ENCODE measurements around the gene NPPB. TPM values are rescaled to one million over a fixed set of nuclear protein-coding genes. Genes with fewer than 3 reads are reported as not detected.
"Not testable (repeated sequence)": the region's sequence is repeated elsewhere in the genome, so short reads cannot be mapped to it uniquely, and the experiment has no call there.

The NPPB gene
- total and polyA plus RNA-seq, 2 donors (not counting 1 experiment from before 2014, with no cell fraction given) = not detected

DNA sequence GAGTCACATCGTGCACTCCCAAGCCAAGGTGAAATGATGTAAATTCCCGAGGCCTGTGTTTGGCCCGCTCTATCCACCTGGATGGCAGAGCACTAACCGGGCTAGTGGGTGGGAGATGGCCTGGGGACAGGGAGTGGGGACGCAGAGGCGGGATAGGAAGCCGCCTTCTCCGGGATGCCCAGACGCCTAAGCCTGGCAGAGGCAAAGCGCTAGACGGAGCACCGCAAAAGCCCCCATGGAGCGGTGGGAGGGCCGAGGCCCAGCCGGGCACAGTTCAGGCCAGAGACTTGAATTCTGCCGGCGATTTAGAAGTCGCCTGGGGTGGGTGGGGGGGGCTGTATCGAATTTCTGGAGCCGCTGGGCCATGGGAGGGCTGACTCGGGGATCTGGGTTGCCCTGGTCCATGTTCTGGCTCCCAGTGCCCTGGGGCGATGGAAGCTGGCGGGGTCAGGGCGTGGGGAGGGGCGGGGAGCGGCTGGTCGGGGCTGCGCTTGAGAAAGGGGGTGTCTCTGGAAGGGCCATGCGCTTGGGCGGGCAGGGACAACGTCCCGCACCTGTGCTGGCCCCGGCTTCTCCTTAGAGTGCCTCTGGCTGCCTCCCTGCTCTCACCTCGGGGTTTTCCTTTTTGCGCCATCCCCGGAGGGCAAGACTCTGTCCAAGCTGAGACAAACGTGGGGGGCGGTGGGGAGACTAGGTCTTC, 39.5 kb upstream of the NPPB start:
- TF ChIP-seq, protein P1, sequence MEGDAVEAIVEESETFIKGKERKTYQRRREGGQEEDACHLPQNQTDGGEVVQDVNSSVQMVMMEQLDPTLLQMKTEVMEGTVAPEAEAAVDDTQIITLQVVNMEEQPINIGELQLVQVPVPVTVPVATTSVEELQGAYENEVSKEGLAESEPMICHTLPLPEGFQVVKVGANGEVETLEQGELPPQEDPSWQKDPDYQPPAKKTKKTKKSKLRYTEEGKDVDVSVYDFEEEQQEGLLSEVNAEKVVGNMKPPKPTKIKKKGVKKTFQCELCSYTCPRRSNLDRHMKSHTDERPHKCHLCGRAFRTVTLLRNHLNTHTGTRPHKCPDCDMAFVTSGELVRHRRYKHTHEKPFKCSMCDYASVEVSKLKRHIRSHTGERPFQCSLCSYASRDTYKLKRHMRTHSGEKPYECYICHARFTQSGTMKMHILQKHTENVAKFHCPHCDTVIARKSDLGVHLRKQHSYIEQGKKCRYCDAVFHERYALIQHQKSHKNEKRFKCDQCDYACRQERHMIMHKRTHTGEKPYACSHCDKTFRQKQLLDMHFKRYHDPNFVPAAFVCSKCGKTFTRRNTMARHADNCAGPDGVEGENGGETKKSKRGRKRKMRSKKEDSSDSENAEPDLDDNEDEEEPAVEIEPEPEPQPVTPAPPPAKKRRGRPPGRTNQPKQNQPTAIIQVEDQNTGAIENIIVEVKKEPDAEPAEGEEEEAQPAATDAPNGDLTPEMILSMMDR (conservative IDR thresholded peaks at IDR 0.05 in 1 of 2, IDR thresholded peaks at IDR 0.05 in 1 of 2; ENCODE audit: low read depth in 1 of 2, low read length in 2 of 2) = no peak
- no peak for TF ChIP-seq EZH2 (IDR thresholded peaks at IDR 0.05; ENCODE audit: low read length, missing control alignments)
- no peak overlapping the region for H3K27ac ChIP-seq (ENCODE audit: insufficient read depth, low read length)
- no peak for DNase-seq (ENCODE audit: low read depth in 2 of 2)

DNA sequence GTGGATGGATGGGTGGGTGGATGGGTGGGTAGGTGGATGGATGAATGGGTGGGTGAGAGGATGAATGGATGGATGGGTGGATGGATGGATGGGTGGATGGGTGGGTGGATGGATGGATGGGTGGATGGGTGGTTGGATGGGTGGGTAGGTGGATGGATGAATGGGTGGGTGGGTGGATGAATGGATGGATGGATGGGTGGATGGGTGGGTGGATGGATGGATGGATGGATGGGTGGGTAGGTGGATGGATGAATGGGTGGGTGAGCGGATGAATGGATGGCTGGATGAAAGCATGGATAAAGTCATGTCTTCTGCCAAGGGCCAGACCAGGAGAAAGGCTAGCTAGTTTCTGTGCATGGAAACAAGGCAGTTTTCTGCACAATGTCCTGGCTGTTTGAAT, 35.8 kb upstream of the NPPB start:
- H3K4me2 ChIP-seq (ENCODE audit: extremely low read depth, insufficient read depth, low read length); H3K9me3 ChIP-seq (ENCODE audit: control insufficient read depth, insufficient read depth, low read depth, low read length); H2AFZ ChIP-seq (ENCODE audit: low read length); H4K20me1 ChIP-seq (ENCODE audit: control insufficient read depth, extremely low read depth, insufficient read depth, low read length); H3K9ac ChIP-seq (ENCODE audit: insufficient read depth, low read length); H3K79me2 ChIP-seq (ENCODE audit: control insufficient read depth, insufficient read depth, low read length); H3K27ac ChIP-seq (ENCODE audit: insufficient read depth, low read length); DNase-seq (ENCODE audit: low read depth in 2 of 2); H3K4me1 ChIP-seq (ENCODE audit: control insufficient read depth, extremely low read depth, insufficient read depth, low read length); H3K36me3 ChIP-seq (ENCODE audit: control insufficient read depth, insufficient read depth, low read length); H3K4me3 ChIP-seq (replicated peaks in 1 of 4; ENCODE audit: control extremely low read depth in 1 of 4, insufficient read depth in 1 of 4, low read depth in 3 of 4, low read length in 4 of 4): not testable (repeated sequence)
- peaks cover 16% of the 10 kb centered on the region for H3K27me3 ChIP-seq (ENCODE audit: control insufficient read depth, insufficient read depth, low read length)

More for the DNA sequence above, 39.5 kb upstream of the NPPB start:
- no peak overlapping the region for H3K4me3 ChIP-seq (replicated peaks in 1 of 4; ENCODE audit: control extremely low read depth in 1 of 4, insufficient read depth in 1 of 4, low read depth in 3 of 4, low read length in 4 of 4)
- no peaks in the 10 kb centered on the region for H3K9me3 ChIP-seq (ENCODE audit: control insufficient read depth, insufficient read depth, low read depth, low read length)
- no peak overlapping the region for H3K4me2 ChIP-seq (ENCODE audit: extremely low read depth, insufficient read depth, low read length)
- no peaks in the 10 kb centered on the region for H3K36me3 ChIP-seq (ENCODE audit: control insufficient read depth, insufficient read depth, low read length)
- H2AFZ ChIP-seq (ENCODE audit: low read length) = no peak overlapping the region
- no peak overlapping the region for H3K9ac ChIP-seq (ENCODE audit: insufficient read depth, low read length)
- H3K4me1 ChIP-seq (ENCODE audit: control insufficient read depth, extremely low read depth, insufficient read depth, low read length) = no peaks in the 10 kb centered on the region
- H4K20me1 ChIP-seq (ENCODE audit: control insufficient read depth, extremely low read depth, insufficient read depth, low read length) = no peaks in the 10 kb centered on the region
- H3K79me2 ChIP-seq (ENCODE audit: control insufficient read depth, insufficient read depth, low read length) = no peaks in the 10 kb centered on the region
- H3K27me3 ChIP-seq (ENCODE audit: control insufficient read depth, insufficient read depth, low read length) = peaks cover 13% of the 10 kb centered on the region

DNA sequence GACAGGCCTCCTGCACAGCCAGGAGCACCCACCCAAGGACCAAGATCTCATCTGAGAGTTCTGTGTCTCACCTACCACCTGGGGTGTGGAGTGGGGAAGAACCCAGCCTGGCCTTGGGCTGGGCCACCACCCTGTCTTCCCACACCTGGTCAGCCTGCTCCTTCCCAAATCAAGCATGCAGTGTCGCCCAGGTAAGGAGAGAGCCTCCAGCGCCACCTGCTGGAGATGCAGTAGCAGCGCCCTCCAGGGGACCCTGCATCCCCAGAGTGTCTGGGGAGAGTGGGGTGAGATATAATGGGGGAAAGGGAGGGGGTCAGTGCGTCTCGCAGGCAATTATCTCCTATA, 35.1 kb upstream of the NPPB start:
- peaks cover 13% of the 10 kb centered on the region for H3K27me3 ChIP-seq (ENCODE audit: control insufficient read depth, insufficient read depth, low read length)
- no peaks in the 10 kb centered on the region for H3K79me2 ChIP-seq (ENCODE audit: control insufficient read depth, insufficient read depth, low read length)
- H3K36me3 ChIP-seq (ENCODE audit: control insufficient read depth, insufficient read depth, low read length) = no peaks in the 10 kb centered on the region
- H3K9me3 ChIP-seq (ENCODE audit: control insufficient read depth, insufficient read depth, low read depth, low read length) = no peaks in the 10 kb centered on the region
- no peak overlapping the region for H3K9ac ChIP-seq (ENCODE audit: insufficient read depth, low read length)
- no peak overlapping the region for H3K4me2 ChIP-seq (ENCODE audit: extremely low read depth, insufficient read depth, low read length)
- H3K4me1 ChIP-seq (ENCODE audit: control insufficient read depth, extremely low read depth, insufficient read depth, low read length) = no peaks in the 10 kb centered on the region
- peak; percentile 8 to 29 for DNase-seq (ENCODE audit: low read depth in 2 of 2)
- no peaks in the 10 kb centered on the region for H4K20me1 ChIP-seq (ENCODE audit: control insufficient read depth, extremely low read depth, insufficient read depth, low read length)
- TF ChIP-seq, protein P1 (conservative IDR thresholded peaks at IDR 0.05 in 1 of 2, IDR thresholded peaks at IDR 0.05 in 1 of 2; ENCODE audit: low read depth in 1 of 2, low read length in 2 of 2) = peak; percentile 89 to 97
- no peak for TF ChIP-seq EZH2 (IDR thresholded peaks at IDR 0.05; ENCODE audit: low read length, missing control alignments)
- no peak overlapping the region for H3K27ac ChIP-seq (ENCODE audit: insufficient read depth, low read length)
- no peak overlapping the region for H3K4me3 ChIP-seq (replicated peaks in 1 of 4; ENCODE audit: control extremely low read depth in 1 of 4, insufficient read depth in 1 of 4, low read depth in 3 of 4, low read length in 4 of 4)
- H2AFZ ChIP-seq (ENCODE audit: low read length) = no peak overlapping the region

All from fibroblast of lung (primary cell).